HL-60 (cell line): ENCODE data around the gene CEP135.

Source experiments
- CTCF ChIP-seq: IDR thresholded peaks from one replicate; pipeline ENCODE4 v1.5.1; 2011; ENCODE audit warnings: low read length, control low read depth, inconsistent platforms; ENCODE audit not compliant: insufficient read depth
- GABPA ChIP-seq: IDR thresholded peaks from 2 replicates; pipeline ENCODE4 v1.6.1; 2012; ENCODE audit warnings: low read depth
- POLR2AphosphoS5 ChIP-seq: IDR thresholded peaks from 2 replicates; pipeline ENCODE4 v1.6.1; 2012; ENCODE audit warnings: low read depth
- REST ChIP-seq: IDR thresholded peaks from 2 replicates; pipeline ENCODE4 v1.6.1; 2012; ENCODE audit warnings: low read depth; ENCODE audit not compliant: insufficient replicate concordance
- SPI1 ChIP-seq: IDR thresholded peaks from 2 replicates; pipeline ENCODE4 v1.6.1; 2012; ENCODE audit warnings: low read depth, mild to moderate bottlenecking, borderline replicate concordance

- TF ChIP-seq CTCF (no peak), REST (no peak), GABPA (no peak), POLR2AphosphoS5 (no peak), SPI1 (no peak)
These were observed 119.1 kb downstream of the CEP135 start for GRCh38 chr4:56067826-56068225.
